Measurements from ENCODE around the gene DISC1. TPM values are rescaled to one million over a fixed set of nuclear protein-coding genes. Genes with fewer than 3 reads are reported as not detected.

DISC1 gene
- total RNA-seq, 1 experiment from 2014 or later, result 8.3 TPM

GRCh38 chr1:231806623-231807495 lies 180.3 kb downstream of the DISC1 start:
- DNase-seq (ENCODE audit: low read depth), result peak; percentile 55

GRCh38 chr1:231807541-231807940 lies 181.0 kb downstream of the DISC1 start:
- DNase-seq (ENCODE audit: low read depth), result no peak

- DNase-seq (ENCODE audit: low read depth), result no peak
Observed at GRCh38 chr1:231808116-231808515, 181.5 kb downstream of the DISC1 start.

GRCh38 chr1:231808990-231809389 lies 182.4 kb downstream of the DISC1 start:
- peak; percentile 91 for DNase-seq (ENCODE audit: low read depth)

- DNase-seq (ENCODE audit: low read depth), result no peak
Observed at GRCh38 chr1:231810415-231810814, 183.8 kb downstream of the DISC1 start.

- no peak for DNase-seq (ENCODE audit: low read depth)
Observed at GRCh38 chr1:231814021-231814420, 187.4 kb downstream of the DISC1 start.

- peak; percentile 47 for DNase-seq (ENCODE audit: low read depth)
Observed at GRCh38 chr1:231814521-231814920, 187.9 kb downstream of the DISC1 start.

GRCh38 chr1:231817801-231818200 lies 191.2 kb downstream of the DISC1 start:
- peak; percentile 34 for DNase-seq (ENCODE audit: low read depth)

- no peak for DNase-seq (ENCODE audit: low read depth)
Observed at GRCh38 chr1:231818337-231818736, 191.7 kb downstream of the DISC1 start.

- no peak for DNase-seq (ENCODE audit: low read depth)
Observed at GRCh38 chr1:231821281-231821680, 194.7 kb downstream of the DISC1 start.

GRCh38 chr1:231822041-231822440 lies 195.5 kb downstream of the DISC1 start:
- DNase-seq (ENCODE audit: low read depth), result no peak

- DNase-seq (ENCODE audit: low read depth), result no peak
Observed at GRCh38 chr1:231826566-231826965, 200.0 kb downstream of the DISC1 start.

GRCh38 chr1:231827337-231828105 lies 200.9 kb downstream of the DISC1 start:
- DNase-seq (ENCODE audit: low read depth), result peak; percentile 87

- peak; percentile 95 for DNase-seq (ENCODE audit: low read depth)
Observed at GRCh38 chr1:231828182-231828920, 201.8 kb downstream of the DISC1 start.

- no peak for DNase-seq (ENCODE audit: low read depth)
Observed at GRCh38 chr1:231829332-231829731, 202.7 kb downstream of the DISC1 start.

GRCh38 chr1:231836227-231836893 lies 209.8 kb downstream of the DISC1 start:
- no peak for DNase-seq (ENCODE audit: low read depth)

GRCh38 chr1:231838521-231838920 lies 211.9 kb downstream of the DISC1 start:
- DNase-seq (ENCODE audit: low read depth), result no peak

- no peak for DNase-seq (ENCODE audit: low read depth)
Observed at GRCh38 chr1:231839999-231840398, 213.4 kb downstream of the DISC1 start.

GRCh38 chr1:231841616-231842344 lies 215.2 kb downstream of the DISC1 start:
- DNase-seq (ENCODE audit: low read depth), result peak; percentile 69

- DNase-seq (ENCODE audit: low read depth), result no peak
Observed at GRCh38 chr1:231842441-231842840, 215.9 kb downstream of the DISC1 start.

All from LHCN-M2 (cell line).